ENCODE results near the gene TMEM163.

DNA sequence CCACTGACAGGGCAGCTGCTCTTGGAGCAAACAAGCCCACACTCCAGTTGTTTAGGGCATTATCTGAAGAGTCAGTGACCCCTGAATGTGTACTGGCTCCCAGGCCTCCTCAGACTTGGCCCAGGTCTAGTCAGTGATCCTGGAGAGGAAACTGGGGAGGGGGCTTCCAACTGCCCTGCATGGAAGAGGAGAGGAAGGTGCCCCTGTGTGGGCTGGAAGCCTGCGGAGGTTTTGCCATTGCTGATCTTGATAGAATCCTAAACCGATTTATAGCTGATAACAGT lies 267.5 kb downstream of the TMEM163 start:
- no peak for TF ChIP-seq POLR2A (IDR thresholded peaks at IDR 0.05; ENCODE audit: low read length)
- no peak for TF ChIP-seq GATA1 (IDR thresholded peaks at IDR 0.05; ENCODE audit: low read depth, low read length)
